B cell (primary cell): ENCODE measurements around the gene CDIP1.

Experiments
- CTCF ChIP-seq: fragments of 200-600 bp; IDR thresholded peaks from one replicate; pipeline ENCODE4 v1.8.0; 2022; ENCODE audit warnings: antibody characterized with exemption, mild to moderate bottlenecking
- EZH2 ChIP-seq: IDR thresholded peaks from 2 replicates; pipeline ENCODE4 v1.6.1; 2012; ENCODE audit warnings: borderline replicate concordance, low read depth, mild to moderate bottlenecking, moderate library complexity, low read length; ENCODE audit not compliant: insufficient read depth, poor library complexity, severe bottlenecking

GRCh38 chr16:4557973-4558372, 19.4 kb upstream of the CDIP1 start:
- TF ChIP-seq CTCF: no peak
- TF ChIP-seq EZH2: no peak
